Pancreas (tissue), 8 donors: ENCODE data around the gene MRRF. TPM values are rescaled to one million over a fixed set of nuclear protein-coding genes. Genes with fewer than 3 reads are reported as not detected.

Experiments used
- polyA plus RNA-seq, 2 donors: library from polyadenylated mRNA; stranded (reverse); fragments of 200-250 nt; gene quantifications; one replicate each; pipeline ENCODE4 v1.2.3, GENCODE V29; 2013
- total RNA-seq, 6 donors: library from RNA; stranded (reverse); fragmentation: NEBNext Ultra II Directional in 4 of 6; extraction: Animal tissue kit (Norgen Biotek cat#: 25700) in 4 of 6; gene quantifications; one replicate each; pipeline versions ENCODE4 v1.2.1 to v1.2.4, GENCODE V29; 2021 to 2023
- donor health status: healthy with polysubstance abuse.
- donor health status: DM: no; HTN: no; CAD: no; lungs with moderate emphysema.
- donor health status: DM: no; HTN: no; CAD: no.
- donor health status: Bipolar disorder and iron deficiency.
- donor health status: DM: yes; HTN: yes; CAD: no.
- donor health status: DM: no; HTN: no; CAD: no.
- donor health status: DM: no; HTN: no; CAD: no.
- donor health status: DM: yes; HTN: yes; CAD: no.

Gene MRRF
- total and polyA plus RNA-seq, 8 donors, result 13.0 to 27.8 (median 17.5) TPM

Other genes with a start within 250 kb of the MRRF start
- gene TTLL11, start 171.6 kb upstream of the MRRF start, total RNA-seq, result 1 to 10 TPM; 4.6 to 7.5 (median 6.0) TPM
- gene TTLL11, start 171.6 kb upstream of the MRRF start, polyA plus RNA-seq, result 1 to 10 TPM; 3.4 to 3.8 TPM
- gene NDUFA8, start 105.1 kb upstream of the MRRF start, total RNA-seq, result 10 to 100 TPM; 10.7 to 21.7 (median 13.3) TPM
- gene NDUFA8, start 105.1 kb upstream of the MRRF start, polyA plus RNA-seq, result 10 to 100 TPM; 29.1 to 37.3 TPM
- under 1 TPM in 2 of 6 donors, not detected in 4; 0.71 to 0.79 TPM for gene MORN5, start 105.0 kb upstream of the MRRF start, total RNA-seq
- under 1 TPM in 1 of 2 donors, not detected in 1; 0.45 TPM for gene MORN5, start 105.0 kb upstream of the MRRF start, polyA plus RNA-seq
- 1 to 10 TPM in 2 of 6 donors, under 1 TPM in 4; 0.22 to 1.2 (median 0.86) TPM for gene LHX6, start 35.9 kb upstream of the MRRF start, total RNA-seq
- 1 to 10 TPM; 1.5 to 1.7 TPM for gene LHX6, start 35.9 kb upstream of the MRRF start, polyA plus RNA-seq
- 10 to 100 TPM in 1 of 6 donors, 1 to 10 TPM in 5; 5.0 to 10.5 (median 7.4) TPM for gene RBM18, start within 50 bp of the MRRF start, total RNA-seq
- gene RBM18, start within 50 bp of the MRRF start, polyA plus RNA-seq, result 1 to 10 TPM; 1.7 to 4.9 TPM
- gene PTGS1, start 106.1 kb downstream of the MRRF start, total RNA-seq, result 1 to 10 TPM in 3 of 6 donors, under 1 TPM in 3; 0.32 to 9.9 (median 1.6) TPM
- gene PTGS1, start 106.1 kb downstream of the MRRF start, polyA plus RNA-seq, result 1 to 10 TPM in 1 of 2 donors, under 1 TPM in 1; 0.76 to 1.1 TPM
- not detected for gene OR1J1, start 213.0 kb downstream of the MRRF start, total RNA-seq
- gene OR1J1, start 213.0 kb downstream of the MRRF start, polyA plus RNA-seq, result not detected
- not detected for gene OR1J2, start 245.9 kb downstream of the MRRF start, total RNA-seq
- under 1 TPM in 1 of 2 donors, not detected in 1; 0.12 TPM for gene OR1J2, start 245.9 kb downstream of the MRRF start, polyA plus RNA-seq